Endometrium (tissue), 2 donors: ENCODE measurements around the gene PDGFA.

Experiments used
- FAIRE-seq: peaks from 2 replicates; lab custom pipeline; 2012; peaks lifted over from hg19 to GRCh38; lab: Jason Lieb, UNC
- donor health status: control.
- donor health status: control.

The PDGFA gene

GRCh38 chr7:472640-472957 is 47.0 kb downstream of the PDGFA start:
- no peak for FAIRE-seq

- FAIRE-seq, result no peak
Measured at GRCh38 chr7:471866-472639, 47.6 kb downstream of the PDGFA start.

GRCh38 chr7:471191-471865 is 48.3 kb downstream of the PDGFA start:
- FAIRE-seq, result no peak

GRCh38 chr7:469563-469961 is 50.1 kb downstream of the PDGFA start:
- FAIRE-seq, result no peak

- no peak for FAIRE-seq
Measured at GRCh38 chr7:468681-469562, 50.7 kb downstream of the PDGFA start.

- no peak for FAIRE-seq
Measured at GRCh38 chr7:467856-468545, 51.6 kb downstream of the PDGFA start.

- FAIRE-seq, result no peak
Measured at GRCh38 chr7:467393-467828, 52.2 kb downstream of the PDGFA start.

- no peak for FAIRE-seq
Measured at GRCh38 chr7:466465-467191, 53.0 kb downstream of the PDGFA start.

- FAIRE-seq, result no peak
Measured at GRCh38 chr7:465710-466400, 53.8 kb downstream of the PDGFA start.

- FAIRE-seq, result peak; percentile 12
Measured at GRCh38 chr7:464454-465401, 54.9 kb downstream of the PDGFA start.

GRCh38 chr7:463817-464453 is 55.7 kb downstream of the PDGFA start:
- FAIRE-seq, result no peak

- FAIRE-seq, result no peak
Measured at GRCh38 chr7:463362-463781, 56.3 kb downstream of the PDGFA start.

- no peak for FAIRE-seq
Measured at GRCh38 chr7:462173-463103, 57.2 kb downstream of the PDGFA start.

- no peak for FAIRE-seq
Measured at GRCh38 chr7:461453-462172, 58.0 kb downstream of the PDGFA start.

- no peak for FAIRE-seq
Measured at GRCh38 chr7:461117-461452, 58.6 kb downstream of the PDGFA start.

GRCh38 chr7:460374-461116 is 59.1 kb downstream of the PDGFA start:
- no peak for FAIRE-seq
